ENCODE results near the gene DBX1. TPM values are rescaled to one million over a fixed set of nuclear protein-coding genes. Genes with fewer than 3 reads are reported as not detected.
"Not testable (repeated sequence)": the region's sequence is repeated elsewhere in the genome, so short reads cannot be mapped to it uniquely, and the experiment has no call there.

The DBX1 gene
- total RNA-seq, 3 donors from 2014 or later: not detected

- ATAC-seq (no peak), DNase-seq (no peak)
- H3K4me1 Mint-ChIP-seq (ENCODE audit: low read depth): peaks cover 18% of the 10 kb centered on the region
- H3K4me3 Mint-ChIP-seq: peak overlapping the region; percentile 70
- peaks cover 12% of the 10 kb centered on the region for H3K9me3 Mint-ChIP-seq
- H3K36me3 Mint-ChIP-seq (ENCODE audit: insufficient read depth): peaks cover 2% of the 10 kb centered on the region
- H3K27me3 Mint-ChIP-seq (ENCODE audit: low read depth): peaks cover 40% of the 10 kb centered on the region
Observed at GRCh38 chr11:20155683-20156279, 4.5 kb downstream of the DBX1 start.

GRCh38 chr11:20154381-20154780 lies 5.9 kb downstream of the DBX1 start:
- Mint-ChIP-seq H3K4me1 (ENCODE audit: low read depth) (peaks cover 18% of the 10 kb centered on the region), H3K4me3 (no peak overlapping the region), H3K9me3 (peaks cover 7% of the 10 kb centered on the region), H3K27me3 (ENCODE audit: low read depth) (peaks cover 32% of the 10 kb centered on the region), H3K36me3 (ENCODE audit: insufficient read depth) (peaks cover 2% of the 10 kb centered on the region)
- DNase-seq (no peak), ATAC-seq (no peak)

GRCh38 chr11:20138707-20139106 lies 21.6 kb downstream of the DBX1 start:
- DNase-seq (no peak), ATAC-seq (no peak)
- Mint-ChIP-seq H3K27me3 (ENCODE audit: low read depth) (peaks cover 38% of the 10 kb centered on the region), H3K36me3 (ENCODE audit: insufficient read depth) (no peaks in the 10 kb centered on the region), H3K9me3 (no peaks in the 10 kb centered on the region), H3K4me3 (no peak overlapping the region), H3K4me1 (ENCODE audit: low read depth) (no peaks in the 10 kb centered on the region)

GRCh38 chr11:20137637-20138036 lies 22.6 kb downstream of the DBX1 start:
- Mint-ChIP-seq H3K9me3 (no peaks in the 10 kb centered on the region), H3K27me3 (ENCODE audit: low read depth) (peaks cover 40% of the 10 kb centered on the region), H3K4me3 (no peak overlapping the region), H3K36me3 (ENCODE audit: insufficient read depth) (no peaks in the 10 kb centered on the region), H3K4me1 (ENCODE audit: low read depth) (no peaks in the 10 kb centered on the region)
- DNase-seq (no peak), ATAC-seq (no peak)

GRCh38 chr11:20134991-20135736 lies 25.1 kb downstream of the DBX1 start:
- peaks cover 42% of the 10 kb centered on the region for H3K27me3 Mint-ChIP-seq (ENCODE audit: low read depth)
- DNase-seq: no peak
- no peaks in the 10 kb centered on the region for H3K9me3 Mint-ChIP-seq
- ATAC-seq: no peak
- no peaks in the 10 kb centered on the region for H3K36me3 Mint-ChIP-seq (ENCODE audit: insufficient read depth)
- peaks cover 10% of the 10 kb centered on the region for H3K4me1 Mint-ChIP-seq (ENCODE audit: low read depth)
- H3K4me3 Mint-ChIP-seq: no peak overlapping the region

- Mint-ChIP-seq H3K4me1 (ENCODE audit: low read depth) (peaks cover 10% of the 10 kb centered on the region), H3K9me3 (no peaks in the 10 kb centered on the region), H3K4me3 (peak overlapping the region; percentile 70), H3K27me3 (ENCODE audit: low read depth) (peaks cover 29% of the 10 kb centered on the region), H3K36me3 (ENCODE audit: insufficient read depth) (no peaks in the 10 kb centered on the region)
- ATAC-seq (no peak), DNase-seq (no peak)
Observed at GRCh38 chr11:20132667-20133039, 27.6 kb downstream of the DBX1 start.

- H3K27me3 Mint-ChIP-seq (ENCODE audit: low read depth): peaks cover 29% of the 10 kb centered on the region
- ATAC-seq: peak; percentile 57
- no peaks in the 10 kb centered on the region for H3K9me3 Mint-ChIP-seq
Observed at GRCh38 chr11:20131788-20132666, 28.2 kb downstream of the DBX1 start.

GRCh38 chr11:20129665-20130064 lies 30.6 kb downstream of the DBX1 start:
- no peak for DNase-seq
- no peak for ATAC-seq
- no peaks in the 10 kb centered on the region for H3K9me3 Mint-ChIP-seq
- no peak overlapping the region for H3K4me3 Mint-ChIP-seq
- peaks cover 25% of the 10 kb centered on the region for H3K27me3 Mint-ChIP-seq (ENCODE audit: low read depth)
- H3K4me1 Mint-ChIP-seq (ENCODE audit: low read depth): peaks cover 10% of the 10 kb centered on the region
- no peaks in the 10 kb centered on the region for H3K36me3 Mint-ChIP-seq (ENCODE audit: insufficient read depth)

More at GRCh38 chr11:20131788-20132666, 28.2 kb downstream of the DBX1 start:
- H3K36me3 Mint-ChIP-seq (ENCODE audit: insufficient read depth): no peaks in the 10 kb centered on the region
- H3K4me1 Mint-ChIP-seq (ENCODE audit: low read depth): peaks cover 10% of the 10 kb centered on the region
- peak overlapping the region; percentile 70 for H3K4me3 Mint-ChIP-seq
- DNase-seq: peak; percentile 32

- ATAC-seq; H3K9me3 Mint-ChIP-seq; DNase-seq; H3K36me3 Mint-ChIP-seq (ENCODE audit: insufficient read depth); H3K4me3 Mint-ChIP-seq: not testable (repeated sequence)
- H3K4me1 Mint-ChIP-seq (ENCODE audit: low read depth): peaks cover 10% of the 10 kb centered on the region
- H3K27me3 Mint-ChIP-seq (ENCODE audit: low read depth): peaks cover 15% of the 10 kb centered on the region
Observed at GRCh38 chr11:20128528-20128825, 31.8 kb downstream of the DBX1 start.

GRCh38 chr11:20127671-20128527 lies 32.4 kb downstream of the DBX1 start:
- DNase-seq (peak; percentile 74), ATAC-seq (peak; percentile 73 to 80)
- Mint-ChIP-seq H3K4me3 (no peak overlapping the region), H3K9me3 (no peaks in the 10 kb centered on the region), H3K4me1 (ENCODE audit: low read depth) (peaks cover 10% of the 10 kb centered on the region), H3K36me3 (ENCODE audit: insufficient read depth) (no peaks in the 10 kb centered on the region), H3K27me3 (ENCODE audit: low read depth) (peaks cover 14% of the 10 kb centered on the region)

GRCh38 chr11:20126724-20127123 lies 33.6 kb downstream of the DBX1 start:
- DNase-seq (no peak), ATAC-seq (no peak)
- Mint-ChIP-seq H3K36me3 (ENCODE audit: insufficient read depth) (no peaks in the 10 kb centered on the region), H3K9me3 (no peaks in the 10 kb centered on the region), H3K4me3 (no peak overlapping the region), H3K4me1 (ENCODE audit: low read depth) (peaks cover 3% of the 10 kb centered on the region), H3K27me3 (ENCODE audit: low read depth) (peaks cover 4% of the 10 kb centered on the region)

GRCh38 chr11:20125927-20126326 lies 34.3 kb downstream of the DBX1 start:
- Mint-ChIP-seq H3K4me3 (no peak overlapping the region), H3K36me3 (ENCODE audit: insufficient read depth) (no peaks in the 10 kb centered on the region), H3K9me3 (no peaks in the 10 kb centered on the region), H3K4me1 (ENCODE audit: low read depth) (no peaks in the 10 kb centered on the region), H3K27me3 (ENCODE audit: low read depth) (peaks cover 4% of the 10 kb centered on the region)
- no peak for DNase-seq
- ATAC-seq: no peak

GRCh38 chr11:20122131-20122530 lies 38.1 kb downstream of the DBX1 start:
- Mint-ChIP-seq H3K4me3 (no peak overlapping the region), H3K9me3 (no peaks in the 10 kb centered on the region), H3K27me3 (ENCODE audit: low read depth) (peaks cover 9% of the 10 kb centered on the region)

More at GRCh38 chr11:20122131-20122530, 38.1 kb downstream of the DBX1 start:
- no peak for ATAC-seq
- H3K36me3 Mint-ChIP-seq (ENCODE audit: insufficient read depth): no peaks in the 10 kb centered on the region
- no peaks in the 10 kb centered on the region for H3K4me1 Mint-ChIP-seq (ENCODE audit: low read depth)
- no peak for DNase-seq

Data from activated T-cell treated with anti-CD3 and anti-CD28 coated beads, Interleukin-2, amount 50 U/mL, for 4 hours (primary cell).